Psoas muscle (tissue), 8 donors: ENCODE measurements around the gene PRAMEF11. TPM values are rescaled to one million over a fixed set of nuclear protein-coding genes. Genes with fewer than 3 reads are reported as not detected.
"Not testable (repeated sequence)": the region's sequence is repeated elsewhere in the genome, so short reads cannot be mapped to it uniquely, and the experiment has no call there.

ENCODE experiments used
- ATAC-seq, 4 donors: fragments of 200-7000 bp; cut with Tn5 transposase; one replicate each; pipeline ENCODE4 v1.9.1; 2020; ENCODE audit warnings: moderate library complexity in 3 of 4, mild to moderate bottlenecking in 2 of 4
- DNase-seq, 2 donors: peaks; one replicate each; pipeline ENCODE4 v3.0.0-alpha.2; 2020
- H3K27ac ChIP-seq: fragments of 200-600 bp; one replicate; pipeline ENCODE4 v1.8.0; 2022
- H3K27me3 ChIP-seq, 3 donors: fragments of 200-600 bp in 1 of 3; one replicate each; pipeline versions ENCODE4 v1.6.1 to v1.8.0; 2013 to 2022; ENCODE audit warnings: low read length in 2 of 3, mild to moderate bottlenecking in 2 of 3, moderate library complexity in 1 of 3; ENCODE audit not compliant: insufficient read depth in 3 of 3
- H3K36me3 ChIP-seq, 2 donors: fragments of 200-600 bp in 1 of 2; one replicate each; pipeline versions ENCODE4 v1.6.1 to v1.8.0; 2013 to 2022; ENCODE audit warnings: low read depth in 1 of 2, mild to moderate bottlenecking in 1 of 2, moderate library complexity in 1 of 2; ENCODE audit not compliant: insufficient read depth in 1 of 2
- H3K4me1 ChIP-seq: fragments of 200-600 bp; one replicate; pipeline ENCODE4 v1.8.0; 2022
- H3K4me3 ChIP-seq: fragments of 200-600 bp; one replicate; pipeline ENCODE4 v1.8.0; 2022; ENCODE audit warnings: mild to moderate bottlenecking
- H3K9me3 ChIP-seq: fragments of 200-600 bp; one replicate; pipeline ENCODE4 v1.8.0; 2022
- CTCF ChIP-seq: fragments of 200-600 bp; IDR thresholded peaks from one replicate; pipeline ENCODE4 v1.8.0; 2022; ENCODE audit warnings: antibody characterized with exemption
- WGBS, 3 donors: extraction: QIAGEN DNeasy Blood & Tissue Kit; methylation state at CpG; one replicate each; pipeline versions ENCODE4 v1.1.6 to v1.1.7; 2013; 5-methylcytosine and 5-hydroxymethylcytosine counted together
- intact Hi-C, 2 donors: fragments of 100-400 bp; cut with DNase I; formaldehyde crosslinking; loops; one replicate each; pipeline versions ENCODE4 v1.11.0 to v1.14.2; 2022
- polyA plus RNA-seq, 3 donors: library from polyadenylated mRNA; stranded (reverse); fragments of 200-250 nt; gene quantifications; one replicate each; pipeline ENCODE4 v1.2.3, GENCODE V29; 2013
- total RNA-seq, 4 donors: library from RNA; stranded (reverse); fragmentation: NEBNext Ultra II Directional in 2 of 4; extraction: Animal tissue kit (Norgen Biotek cat#: 25700) in 2 of 4; gene quantifications; one replicate each; pipeline versions ENCODE4 v1.2.1 to v1.2.4, GENCODE V29; 2021 to 2023
- donor health status: healthy with polysubstance abuse.
- donor health status: DM: no; HTN: no; CAD: no; lungs with moderate emphysema.
- donor health status: Bipolar disorder and iron deficiency.
- donor health status: healthy.
- donor health status: DM: yes; HTN: yes; CAD: no.
- donor health status: DM: no; HTN: no; CAD: no.
- donor health status: DM: no; HTN: no; CAD: no.
- donor health status: DM: yes; HTN: yes; CAD: no.

The PRAMEF11 gene
- total and polyA plus RNA-seq, 7 donors, result not detected

DNA sequence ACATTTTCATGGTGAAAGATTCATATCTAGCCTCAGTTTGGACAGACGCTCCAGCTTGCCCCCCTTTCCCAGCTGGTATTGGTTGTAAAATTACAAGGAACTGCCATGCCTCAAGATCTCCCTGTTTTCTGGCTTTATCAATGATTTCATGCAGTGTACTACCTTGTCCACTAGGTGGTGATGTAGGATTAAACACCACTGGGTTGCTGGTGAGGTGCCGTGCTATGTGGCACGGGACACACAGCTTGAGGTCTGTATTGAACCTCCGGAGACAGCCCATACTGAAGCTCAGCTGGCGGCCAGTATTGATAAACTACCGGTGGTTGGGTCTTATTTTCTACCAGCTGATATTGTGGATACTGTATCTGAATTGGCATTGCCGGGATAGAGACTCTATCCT, 47.4 kb downstream of the PRAMEF11 start:
- intact Hi-C loops, H3K27ac ChIP-seq, H3K36me3 ChIP-seq, H3K4me3 ChIP-seq, ATAC-seq, DNase-seq, H3K27me3 ChIP-seq, H3K4me1 ChIP-seq: not testable (repeated sequence)
- peaks cover 26% of the 10 kb centered on the region for H3K9me3 ChIP-seq
- 36 to 47% (median 39%) methylated on average over 6 of the region's 7 CpGs for WGBS, 3 donors

GRCh38 chr1:12781488-12781887, 49.7 kb downstream of the PRAMEF11 start:
- ATAC-seq, intact Hi-C loops: not testable (repeated sequence)
- 69 to 89% (median 76%) methylated on average over 3 to 5 of the region's 5 CpGs for WGBS, 3 donors

GRCh38 chr1:12778907-12779306, 52.3 kb downstream of the PRAMEF11 start:
- H3K36me3 ChIP-seq, result no peaks in the 10 kb centered on the region
- H3K27ac ChIP-seq, result no peak overlapping the region
- WGBS, 3 donors, result 81 to 87% (median 83%) methylated on average over 6 of the region's 6 CpGs
- DNase-seq, result no peak
- intact Hi-C loops, result no loop called here
- no peak for TF ChIP-seq CTCF
- peaks cover 6% of the 10 kb centered on the region for H3K9me3 ChIP-seq
- no peak overlapping the region for H3K4me3 ChIP-seq
- H3K27me3 ChIP-seq, result no peaks in the 10 kb centered on the region
- ATAC-seq, result no peak
- no peaks in the 10 kb centered on the region for H3K4me1 ChIP-seq

More at GRCh38 chr1:12781488-12781887, 49.7 kb downstream of the PRAMEF11 start:
- H3K27me3 ChIP-seq, H3K4me1 ChIP-seq, DNase-seq, H3K36me3 ChIP-seq, H3K27ac ChIP-seq, H3K4me3 ChIP-seq: not testable (repeated sequence)
- H3K9me3 ChIP-seq, result peaks cover 26% of the 10 kb centered on the region

DNA sequence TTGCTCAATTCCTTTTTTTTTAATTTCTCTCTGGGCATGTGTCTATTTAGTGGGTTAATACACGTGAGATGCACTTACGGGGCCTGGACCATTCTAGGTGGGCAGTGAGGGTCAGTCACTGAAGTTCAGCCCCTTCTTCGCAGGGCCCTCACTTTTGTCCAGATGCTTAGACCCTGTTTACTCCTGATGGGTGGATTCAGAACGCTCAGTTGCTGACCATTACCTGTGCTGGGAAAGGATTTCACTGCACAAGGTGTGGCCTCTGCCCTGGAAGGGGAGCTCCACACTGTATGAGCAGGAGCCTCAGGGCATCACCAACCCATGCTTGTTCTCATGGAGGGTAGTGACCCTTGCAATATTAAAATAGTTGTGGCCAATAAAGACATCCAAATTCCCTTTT, 53.1 kb downstream of the PRAMEF11 start:
- H3K27ac ChIP-seq, result no peak overlapping the region
- no peaks in the 10 kb centered on the region for H3K27me3 ChIP-seq
- H3K36me3 ChIP-seq, result no peaks in the 10 kb centered on the region
- DNase-seq (no peak), ATAC-seq (no peak)
- TF ChIP-seq CTCF, result no peak
- 80 to 88% (median 82%) methylated on average over 4 of the region's 4 CpGs for WGBS, 3 donors
- H3K9me3 ChIP-seq, result peaks cover under 1% of the 10 kb centered on the region
- no peaks in the 10 kb centered on the region for H3K4me1 ChIP-seq
- no peak overlapping the region for H3K4me3 ChIP-seq
- intact Hi-C loops, result no loop called here

GRCh38 chr1:12776801-12777557, 54.2 kb downstream of the PRAMEF11 start:
- Histone ChIP-seq H3K9me3 (no peaks in the 10 kb centered on the region), H3K4me3 (no peak overlapping the region), H3K27me3 (no peaks in the 10 kb centered on the region), H3K27ac (no peak overlapping the region), H3K36me3 (no peaks in the 10 kb centered on the region), H3K4me1 (no peaks in the 10 kb centered on the region)
- DNase-seq (no peak), ATAC-seq (no peak)
- intact Hi-C loops, result no loop called here
- 86 to 87% (median 87%) methylated on average over 15 of the region's 15 CpGs for WGBS, 3 donors
- TF ChIP-seq CTCF, result no peak

GRCh38 chr1:12775443-12775842, 55.8 kb downstream of the PRAMEF11 start:
- Histone ChIP-seq H3K4me3 (no peak overlapping the region), H3K27me3 (no peaks in the 10 kb centered on the region), H3K27ac (no peak overlapping the region), H3K36me3 (no peaks in the 10 kb centered on the region), H3K9me3 (no peaks in the 10 kb centered on the region), H3K4me1 (no peaks in the 10 kb centered on the region)
- no peak for DNase-seq
- intact Hi-C loops, result no loop called here
- TF ChIP-seq CTCF, result no peak
- 72 to 79% (median 76%) methylated on average over 8 of the region's 8 CpGs for WGBS, 3 donors
- no peak for ATAC-seq
